Astrocyte of the cerebellum (primary cell): ENCODE data around the gene PACRG.

Experiments
- DNase-seq: peaks from one replicate; pipeline ENCODE4 v3.0.0-alpha.2; 2011; ENCODE audit warnings: low read depth
- H3K4me3 ChIP-seq: 2 replicates; pipeline ENCODE4 v1.5.1; 2011; ENCODE audit warnings: mild to moderate bottlenecking, low read depth, low read length, moderate library complexity
- CTCF ChIP-seq: IDR thresholded peaks from 2 replicates; pipeline ENCODE4 v1.5.1; 2012; ENCODE audit warnings: low read length, low read depth, moderate library complexity, mild to moderate bottlenecking; ENCODE audit errors: missing control alignments
- in situ Hi-C: cut with HindIII; loops from 2 replicates; pipeline ENCODE4 v1.10.0; 2017; ENCODE audit warnings: low sequenced_read_pairs

Gene PACRG

GRCh38 chr6:162706232-162706631, 21.5 kb upstream of the PACRG start:
- H3K4me3 ChIP-seq = no peak overlapping the region
- no peak for TF ChIP-seq CTCF
- DNase-seq = no peak
- in situ Hi-C loops = no loop called here

DNA sequence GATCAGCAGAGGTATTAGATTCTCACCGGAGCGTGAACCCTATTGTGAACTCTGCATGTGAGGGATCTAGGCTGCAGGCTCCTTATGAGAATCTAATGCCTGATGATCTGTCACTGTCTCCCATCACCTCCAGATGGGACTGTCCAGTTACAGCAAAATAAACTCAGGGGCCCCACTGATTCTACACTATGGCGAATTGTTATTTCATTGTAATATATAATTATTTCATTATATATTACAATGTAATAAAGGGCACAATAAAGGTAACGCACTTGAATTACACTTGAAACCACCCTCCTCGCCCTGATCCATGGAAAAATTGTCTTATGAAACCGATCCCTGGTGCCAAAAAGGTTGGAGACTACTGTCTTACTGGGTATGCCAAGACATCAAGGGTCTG, 18.8 kb upstream of the PACRG start:
- TF ChIP-seq CTCF = no peak
- in situ Hi-C loops = no loop called here
- no peak overlapping the region for H3K4me3 ChIP-seq
- DNase-seq = no peak

DNA sequence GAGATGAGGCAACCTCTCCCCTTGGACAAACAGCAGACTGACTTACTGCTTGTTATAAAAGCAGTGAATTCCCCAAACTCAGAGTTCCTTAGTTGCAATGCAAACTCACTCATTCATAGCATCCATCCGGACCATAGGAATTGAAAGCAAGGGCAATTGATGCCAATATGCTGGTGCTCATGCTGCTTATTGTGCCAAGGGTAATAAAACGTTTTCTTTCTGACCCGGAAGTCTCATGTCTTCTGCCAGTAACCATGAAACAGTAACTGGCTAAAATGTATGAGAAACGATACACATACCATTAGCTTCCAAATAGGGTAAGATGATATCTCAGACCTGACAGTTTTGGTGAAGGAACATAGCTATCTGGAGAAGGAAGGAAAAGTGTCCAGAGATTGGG, 18.3 kb upstream of the PACRG start:
- DNase-seq = no peak
- H3K4me3 ChIP-seq = no peak overlapping the region
- in situ Hi-C loops = no loop called here
- no peak for TF ChIP-seq CTCF

DNA sequence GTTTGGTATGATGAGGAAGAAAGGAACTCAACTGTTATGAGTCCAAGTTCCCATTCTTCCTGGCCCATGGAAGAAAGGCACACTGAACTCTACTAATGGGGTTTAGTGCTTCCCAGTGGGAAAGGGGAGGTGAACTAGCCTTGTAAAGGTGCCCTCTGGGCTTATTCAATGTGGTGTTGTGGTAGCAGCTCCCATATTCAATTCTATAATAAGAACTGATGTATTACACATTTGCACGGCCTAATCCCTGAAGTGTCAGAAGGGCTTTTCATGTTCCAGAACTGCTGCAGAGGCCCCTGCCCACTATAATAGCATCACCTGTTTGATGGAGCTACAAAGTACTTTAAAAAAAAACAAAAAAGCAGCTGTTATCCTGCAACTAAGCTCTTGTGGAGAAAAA, 17.4 kb upstream of the PACRG start:
- in situ Hi-C loops = no loop called here
- no peak for DNase-seq
- TF ChIP-seq CTCF = no peak
- no peak overlapping the region for H3K4me3 ChIP-seq

- H3K4me3 ChIP-seq = no peak overlapping the region
- no peak for DNase-seq
- in situ Hi-C loops = no loop called here
- no peak for TF ChIP-seq CTCF
Measured at GRCh38 chr6:162710936-162711335, 16.8 kb upstream of the PACRG start.

DNA sequence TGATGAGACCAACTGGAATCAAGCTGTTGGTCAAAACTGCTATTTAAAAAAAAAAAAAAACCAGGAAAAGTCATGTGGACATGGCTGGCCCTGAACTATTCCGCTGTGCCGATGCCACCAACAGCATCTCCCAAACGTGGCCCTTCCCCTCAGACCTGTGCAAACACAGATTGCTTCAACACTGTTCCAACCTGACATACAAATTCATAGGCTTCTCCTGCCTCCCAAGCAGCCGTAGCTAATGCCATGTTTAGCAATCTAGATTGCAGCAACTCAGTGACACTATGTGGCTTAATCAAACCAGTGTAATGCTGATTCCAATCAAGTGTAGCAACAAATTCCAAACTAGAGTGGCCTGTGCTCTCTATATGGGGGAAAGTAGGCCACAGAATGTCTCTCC, 16.4 kb upstream of the PACRG start:
- no peak overlapping the region for H3K4me3 ChIP-seq
- no peak for TF ChIP-seq CTCF
- in situ Hi-C loops = no loop called here
- DNase-seq = no peak

- no peak overlapping the region for H3K4me3 ChIP-seq
- in situ Hi-C loops = no loop called here
- DNase-seq = no peak
- TF ChIP-seq CTCF = no peak
Measured at GRCh38 chr6:162712694-162713093, 15.1 kb upstream of the PACRG start.
